Mesendoderm (in vitro differentiated cells): Measurements from ENCODE around the gene GPR153.
"Not testable (repeated sequence)": the region's sequence is repeated elsewhere in the genome, so short reads cannot be mapped to it uniquely, and the experiment has no call there.

Experiments used
- DNase-seq: peaks from one replicate; pipeline ENCODE4 v3.0.0; 2013
- H2AK5ac ChIP-seq: 2 replicates; pipeline ENCODE4 v1.6.1; 2013; ENCODE audit warnings: low read length, inconsistent platforms
- H2BK120ac ChIP-seq: 2 replicates; pipeline ENCODE4 v1.6.1; 2013; ENCODE audit warnings: low read depth, mild to moderate bottlenecking, low read length, moderate library complexity, mixed read lengths
- H2BK15ac ChIP-seq: replicated peaks from 2 replicates; pipeline ENCODE4 v1.6.1; 2013; ENCODE audit warnings: low read depth, mild to moderate bottlenecking, moderate library complexity
- H2BK5ac ChIP-seq: 2 replicates; pipeline ENCODE4 v1.6.1; 2013; ENCODE audit warnings: low read length, inconsistent platforms
- H3K18ac ChIP-seq: 2 replicates; pipeline ENCODE4 v1.6.1; 2013; ENCODE audit warnings: mild to moderate bottlenecking, low read length, mixed read lengths
- H3K23ac ChIP-seq: one replicate; pipeline ENCODE4 v1.6.1; 2013; ENCODE audit warnings: low read length
- H3K27ac ChIP-seq: 2 replicates; pipeline ENCODE4 v1.5.1; 2013; ENCODE audit warnings: low read depth, mild to moderate bottlenecking, inconsistent platforms, low read length, moderate library complexity
- H3K27me3 ChIP-seq: 2 replicates; pipeline ENCODE4 v1.6.1; 2013; ENCODE audit warnings: low read length, control low read depth, mild to moderate bottlenecking, inconsistent platforms; ENCODE audit not compliant: insufficient read depth, poor library complexity
- H3K36me3 ChIP-seq: 2 replicates; pipeline ENCODE4 v1.6.1; 2013; ENCODE audit warnings: low read length, inconsistent platforms; ENCODE audit not compliant: control insufficient read depth, insufficient read depth
- H3K4ac ChIP-seq: one replicate; pipeline ENCODE4 v1.6.1; 2013; ENCODE audit warnings: low read depth, mild to moderate bottlenecking, low read length, moderate library complexity
- H3K4me1 ChIP-seq: 2 replicates; pipeline ENCODE4 v1.6.1; 2013; ENCODE audit warnings: low read depth, low read length, inconsistent platforms; ENCODE audit not compliant: control insufficient read depth
- H3K4me2 ChIP-seq: 2 replicates; pipeline ENCODE4 v1.6.1; 2013; ENCODE audit warnings: low read length
- H3K4me3 ChIP-seq: 2 replicates; pipeline ENCODE4 v1.5.1; 2013; ENCODE audit warnings: mild to moderate bottlenecking, low read length
- H3K56ac ChIP-seq: one replicate; pipeline ENCODE4 v1.6.1; 2013; ENCODE audit warnings: low read length
- H3K79me1 ChIP-seq: 2 replicates; pipeline ENCODE4 v1.6.1; 2013; ENCODE audit warnings: low read length, inconsistent platforms
- H3K79me2 ChIP-seq: 2 replicates; pipeline ENCODE4 v1.6.1; 2013; ENCODE audit warnings: mild to moderate bottlenecking, low read length; ENCODE audit not compliant: control insufficient read depth, insufficient read depth
- H3K9ac ChIP-seq: 2 replicates; pipeline ENCODE4 v1.6.1; 2013; ENCODE audit warnings: low read length, inconsistent platforms
- H4K5ac ChIP-seq: one replicate; pipeline ENCODE4 v1.6.1; 2013; ENCODE audit warnings: low read length
- H4K8ac ChIP-seq: one replicate; pipeline ENCODE4 v1.6.1; 2013; ENCODE audit warnings: low read depth, mild to moderate bottlenecking, control low read depth, low read length, moderate library complexity
- WGBS: extraction: QIAGEN DNeasy Blood & Tissue Kit; methylation state at CpG from one replicate; pipeline ENCODE4 v1.1.7; 2013; ENCODE audit warnings: low lambda C conversion rate, missing lambda C conversion rate; ENCODE audit not compliant: insufficient coverage; ENCODE audit errors: extremely low coverage; 5-methylcytosine and 5-hydroxymethylcytosine counted together

GPR153 gene

DNA sequence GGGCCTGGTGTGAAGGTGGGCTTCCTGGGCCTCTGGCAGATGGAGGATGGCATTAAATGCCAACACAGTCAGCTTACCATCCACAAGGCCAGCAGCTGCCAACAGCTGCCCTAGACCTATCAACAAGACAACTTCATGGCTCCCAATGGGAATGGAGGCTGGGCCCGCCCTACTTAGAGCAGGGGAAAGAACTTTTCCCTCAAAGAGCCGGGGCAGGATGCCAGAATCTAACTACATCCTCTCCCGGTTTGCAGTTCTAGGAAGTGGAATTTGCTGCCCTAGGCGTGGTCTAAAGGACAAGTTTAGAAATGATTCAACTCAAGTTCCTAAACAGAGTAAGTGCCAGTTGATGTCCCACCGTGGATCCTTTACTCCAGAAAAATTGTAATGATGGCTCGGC is 38.3 kb downstream of the GPR153 start:
- Histone ChIP-seq H2AK5ac (no peak overlapping the region), H2BK120ac (no peak overlapping the region), H2BK5ac (no peak overlapping the region), H3K4me2 (no peak overlapping the region), H3K18ac (no peak overlapping the region), H3K4me1 (no peaks in the 10 kb centered on the region), H2BK15ac (no peak overlapping the region), H4K5ac (no peak overlapping the region), H3K56ac (no peak overlapping the region), H3K27ac (no peak overlapping the region), H3K23ac (no peak overlapping the region), H4K8ac (no peak overlapping the region), H3K27me3 (no peaks in the 10 kb centered on the region), H3K79me1 (no peaks in the 10 kb centered on the region), H3K79me2 (no peaks in the 10 kb centered on the region), H3K4ac (no peak overlapping the region), H3K4me3 (no peak overlapping the region), H3K9ac (no peak overlapping the region), H3K36me3 (peaks cover 14% of the 10 kb centered on the region)
- WGBS, result no CpG with 5 or more reads among the region's 6 CpGs
- DNase-seq, result no peak

DNA sequence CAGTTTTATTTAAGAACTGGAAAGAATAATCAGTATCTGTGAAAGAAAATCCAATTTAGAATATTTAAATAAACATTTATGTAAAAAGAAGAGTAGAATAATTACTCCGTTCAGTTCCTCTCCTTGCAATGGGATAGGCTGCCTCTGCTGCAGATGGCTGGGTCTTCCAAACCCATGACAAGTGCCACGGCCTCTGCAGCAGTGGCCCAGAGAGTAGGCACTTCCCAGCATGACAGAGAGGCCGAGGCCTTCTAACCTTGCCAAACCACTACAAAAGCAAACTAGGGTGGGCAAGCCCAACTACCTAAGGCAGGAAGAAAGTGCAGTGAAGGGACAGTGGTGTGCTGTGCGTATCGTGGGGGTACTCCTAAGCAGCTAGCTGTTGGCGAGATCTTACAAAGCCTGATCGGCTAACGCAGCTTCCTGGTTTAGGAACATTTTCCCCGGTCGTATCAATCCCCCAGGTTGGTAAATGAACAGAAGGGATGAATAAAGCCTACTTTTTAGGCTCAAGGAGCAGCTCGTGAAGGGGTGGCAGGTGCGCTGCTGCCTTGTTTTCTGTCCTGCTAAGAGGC is 39.6 kb downstream of the GPR153 start:
- no peaks in the 10 kb centered on the region for H3K27me3 ChIP-seq
- H4K5ac ChIP-seq, result no peak overlapping the region
- no peak overlapping the region for H3K56ac ChIP-seq
- no peaks in the 10 kb centered on the region for H3K79me1 ChIP-seq
- no peak overlapping the region for H4K8ac ChIP-seq
- no peak overlapping the region for H3K4me3 ChIP-seq
- H2BK5ac ChIP-seq, result no peak overlapping the region
- no peak overlapping the region for H2BK15ac ChIP-seq
- H3K9ac ChIP-seq, result no peak overlapping the region
- peaks cover 12% of the 10 kb centered on the region for H3K36me3 ChIP-seq
- no peak for DNase-seq
- H3K27ac ChIP-seq, result no peak overlapping the region
- H3K18ac ChIP-seq, result no peak overlapping the region
- H3K79me2 ChIP-seq, result no peaks in the 10 kb centered on the region
- H3K4me1 ChIP-seq, result no peaks in the 10 kb centered on the region
- H2BK120ac ChIP-seq, result no peak overlapping the region
- H3K23ac ChIP-seq, result no peak overlapping the region
- WGBS, result no CpG with 5 or more reads among the region's 12 CpGs
- H2AK5ac ChIP-seq, result no peak overlapping the region
- no peak overlapping the region for H3K4me2 ChIP-seq
- H3K4ac ChIP-seq, result no peak overlapping the region

DNA sequence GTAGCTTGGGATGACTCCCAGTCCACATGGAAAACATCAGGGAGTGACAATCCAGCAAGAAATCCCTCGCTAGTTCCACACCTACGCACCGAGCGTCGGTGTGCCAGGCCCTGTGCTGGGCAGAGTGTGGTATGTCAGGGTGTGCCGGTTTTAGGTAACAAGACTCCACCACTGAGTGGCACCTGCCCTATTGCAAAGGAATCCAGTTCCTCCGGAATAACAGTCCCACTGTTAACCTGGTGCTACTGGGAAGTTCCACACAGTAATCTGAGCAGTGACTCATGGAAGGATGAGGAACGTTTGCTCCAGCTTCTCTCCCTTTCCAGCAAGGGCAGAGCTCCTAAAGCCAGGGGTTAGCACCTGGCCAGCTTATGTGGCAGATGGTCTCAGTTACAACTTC is 40.7 kb downstream of the GPR153 start:
- Histone ChIP-seq H3K79me2 (no peaks in the 10 kb centered on the region), H3K18ac (no peak overlapping the region), H4K8ac (no peak overlapping the region), H3K9ac (no peak overlapping the region), H4K5ac (no peak overlapping the region), H2AK5ac (no peak overlapping the region), H3K79me1 (no peaks in the 10 kb centered on the region), H3K23ac (no peak overlapping the region), H2BK5ac (no peak overlapping the region), H3K27ac (no peak overlapping the region), H2BK120ac (no peak overlapping the region), H3K4me3 (no peak overlapping the region), H3K36me3 (peaks cover 12% of the 10 kb centered on the region), H3K4me2 (no peak overlapping the region), H3K4ac (no peak overlapping the region), H3K4me1 (no peaks in the 10 kb centered on the region), H2BK15ac (no peak overlapping the region), H3K27me3 (no peaks in the 10 kb centered on the region), H3K56ac (no peak overlapping the region)
- no peak for DNase-seq
- WGBS, result no CpG with 5 or more reads among the region's 8 CpGs

DNA sequence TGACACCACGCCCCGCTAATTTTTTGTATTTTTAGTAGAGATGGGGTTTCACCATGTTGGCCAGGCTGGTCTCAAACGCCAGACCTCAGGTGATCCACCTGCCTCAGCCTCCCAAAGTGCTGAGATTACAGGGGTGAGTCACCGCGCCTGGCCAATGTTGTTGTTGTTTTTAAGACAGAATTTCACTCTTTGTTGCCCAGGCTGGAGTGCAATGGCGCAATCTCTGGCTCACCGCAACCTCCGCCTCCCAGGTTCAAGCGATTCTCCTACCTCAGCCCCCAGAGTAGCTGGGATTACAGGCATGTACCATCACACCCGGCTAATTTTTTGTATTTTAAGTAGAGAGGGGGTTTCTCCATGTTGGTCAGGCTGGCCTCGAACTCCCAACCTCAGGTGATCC is 41.3 kb downstream of the GPR153 start:
- H3K27me3 ChIP-seq, H3K18ac ChIP-seq, H3K4me2 ChIP-seq, H3K27ac ChIP-seq, H3K4ac ChIP-seq, H2BK5ac ChIP-seq, H4K5ac ChIP-seq, H3K36me3 ChIP-seq, H2AK5ac ChIP-seq, H3K23ac ChIP-seq, DNase-seq, H3K79me1 ChIP-seq, H2BK15ac ChIP-seq, H3K9ac ChIP-seq, H4K8ac ChIP-seq, H3K4me1 ChIP-seq, H3K79me2 ChIP-seq, H3K56ac ChIP-seq, H2BK120ac ChIP-seq, H3K4me3 ChIP-seq: not testable (repeated sequence)
- WGBS, result no CpG with 5 or more reads among the region's 11 CpGs

DNA sequence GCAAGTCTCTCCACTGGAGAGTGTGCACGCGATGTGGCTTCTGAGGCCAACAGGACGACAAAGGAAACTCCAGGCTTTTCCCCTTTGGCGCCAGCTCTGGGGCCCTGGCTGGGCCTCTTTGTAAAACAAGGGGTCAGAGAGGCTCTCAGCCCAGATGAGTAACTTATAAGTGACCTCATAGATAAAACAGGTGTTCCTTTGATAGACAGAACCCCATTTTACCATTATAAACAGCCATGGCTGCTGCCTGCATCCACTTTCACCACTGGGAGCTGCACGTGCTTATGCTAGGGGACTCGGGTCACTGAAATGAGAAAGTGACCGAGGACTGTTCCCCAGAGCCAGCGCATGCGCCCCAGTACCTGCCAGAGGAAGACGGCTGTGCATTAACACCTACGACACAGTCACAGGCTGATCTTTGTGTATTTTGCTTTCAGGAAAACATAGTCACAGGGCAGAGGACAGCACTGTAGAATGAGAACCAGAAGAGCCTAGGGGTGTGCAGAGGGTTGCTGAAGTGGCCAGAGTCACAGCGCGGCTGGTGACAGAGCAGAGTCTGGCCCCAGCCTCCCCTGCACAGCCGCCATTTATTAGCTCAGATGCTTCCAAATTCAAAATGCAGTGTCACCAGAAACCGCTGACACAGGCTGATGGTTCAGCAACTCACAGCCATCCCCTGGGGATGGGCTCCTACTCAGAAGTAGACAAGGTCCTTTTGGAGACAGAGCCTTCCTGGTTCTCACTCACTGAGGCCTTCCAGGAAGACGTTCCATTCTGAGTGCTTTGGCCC is 42.3 kb downstream of the GPR153 start:
- Histone ChIP-seq H3K79me1 (no peaks in the 10 kb centered on the region), H3K36me3 (peaks cover 4% of the 10 kb centered on the region), H3K4me1 (no peaks in the 10 kb centered on the region), H2AK5ac (no peak overlapping the region), H3K18ac (no peak overlapping the region), H3K4me2 (no peak overlapping the region), H2BK120ac (no peak overlapping the region), H2BK5ac (no peak overlapping the region), H3K4ac (no peak overlapping the region), H3K9ac (no peak overlapping the region), H3K79me2 (no peaks in the 10 kb centered on the region), H4K8ac (no peak overlapping the region), H2BK15ac (no peak overlapping the region), H3K27ac (no peak overlapping the region), H3K23ac (no peak overlapping the region), H3K27me3 (no peaks in the 10 kb centered on the region), H3K4me3 (no peak overlapping the region), H4K5ac (no peak overlapping the region), H3K56ac (no peak overlapping the region)
- no CpG with 5 or more reads among the region's 16 CpGs for whole genome bisulfite sequencing
- DNase-seq, result no peak
